AG09319 (cell line): Measurements from ENCODE around the gene ARRB1.
A peak's percentile ranks its signal among the peaks of the same experiment; 100 is the strongest.

ENCODE experiments used
- DNase-seq: peaks from one replicate; pipeline ENCODE4 v3.0.0-alpha.2; 2010; ENCODE audit warnings: low read depth; ENCODE audit errors: extremely low read depth
- CTCF ChIP-seq: IDR thresholded peaks from 2 replicates; pipeline ENCODE4 v1.5.1; 2011; ENCODE audit warnings: low read depth, mild to moderate bottlenecking, inconsistent platforms, low read length, moderate library complexity

ARRB1 gene

GRCh38 chr11:75389276-75389605 lies 37.8 kb upstream of the ARRB1 start:
- no peak for DNase-seq
- TF ChIP-seq CTCF, result no peak

- peak; percentile 81 for TF ChIP-seq CTCF
- peak; percentile 39 for DNase-seq
These were observed 37.2 kb upstream of the ARRB1 start for GRCh38 chr11:75388386-75389275.

GRCh38 chr11:75387736-75388294 lies 36.4 kb upstream of the ARRB1 start:
- DNase-seq, result no peak
- no peak for TF ChIP-seq CTCF

- no peak for DNase-seq
- TF ChIP-seq CTCF, result no peak
These were observed 35.6 kb upstream of the ARRB1 start for GRCh38 chr11:75386942-75387630.

GRCh38 chr11:75384438-75385080 lies 33.1 kb upstream of the ARRB1 start:
- TF ChIP-seq CTCF, result peak; percentile 98
- peak; percentile 25 for DNase-seq

- TF ChIP-seq CTCF, result no peak
- no peak for DNase-seq
These were observed 31.8 kb upstream of the ARRB1 start for GRCh38 chr11:75383246-75383645.
